HepG2 (cell line): ENCODE measurements around the gene VPS13D. TPM values are rescaled to one million over a fixed set of nuclear protein-coding genes. Genes with fewer than 3 reads are reported as not detected.

Experiments
- ATAC-seq: fragments of 200-7000 bp; cut with Tn5 transposase; 3 replicates; pipeline ENCODE4 v1.9.1; 2020; ENCODE audit warnings: mild to moderate bottlenecking, moderate library complexity
- BruUV-seq: library from RNA; stranded (reverse); fragments of 400-500 nt; replicated peaks from 2 replicates; lab custom pipeline; 2021; lab: Mats Ljungman, UMichigan
- CTCF ChIA-PET: fragments of 300-600 bp; formaldehyde crosslinking; extraction: SDS; loops from one replicate; lab custom pipeline; 2021; ENCODE audit warnings: low total read pairs, inconsistent platforms, low intra/inter-chr PET ratio; lab: Yijun Ruan, JAX
- POLR2A ChIA-PET: fragments of 350-600 bp; sonication (Branson Sonifier 250); formaldehyde crosslinking; loops from one replicate; lab custom pipeline; 2020; ENCODE audit warnings: antibody characterized with exemption, inconsistent platforms; lab: Yijun Ruan, JAX
- DNase-seq: peaks from one replicate; pipeline ENCODE4 v3.0.0-alpha.2; 2015; ENCODE audit warnings: low spot score
- FAIRE-seq: peaks from 3 replicates; lab custom pipeline; 2011; peaks lifted over from hg19 to GRCh38; lab: Jason Lieb, UNC
- H2AFZ ChIP-seq: one replicate; pipeline ENCODE4 v1.6.1; 2011; ENCODE audit warnings: low read length, inconsistent platforms
- H3K27ac ChIP-seq: fragments of 300-600 bp; 3 replicates; pipeline ENCODE4 v1.8.0; 2011; ENCODE audit warnings: mixed run types, mild to moderate bottlenecking, mixed read lengths, low read length, inconsistent platforms; ENCODE audit not compliant: insufficient read depth; ENCODE audit errors: extremely low read length
- H3K27me3 ChIP-seq, 2 experiments: fragments of 200-600 bp in 1 of 2; 2 replicates in 1 of 2; 3 replicates in 1 of 2; pipeline versions ENCODE4 v1.6.0 to v1.8.0; 2011; ENCODE audit warnings: low read length in 2 of 2, mild to moderate bottlenecking in 2 of 2, moderate library complexity in 2 of 2, inconsistent platforms in 1 of 2; ENCODE audit not compliant: insufficient read depth in 2 of 2, control insufficient read depth in 1 of 2
- H3K36me3 ChIP-seq, 2 experiments: fragments of 200-600 bp in 1 of 2; replicated peaks in 1 of 2; 2 replicates in 1 of 2; 3 replicates in 1 of 2; pipeline versions ENCODE4 v1.5.1 to v1.8.0; 2011; ENCODE audit warnings: low read length in 2 of 2, inconsistent platforms in 1 of 2; ENCODE audit not compliant: insufficient read depth in 2 of 2, control insufficient read depth in 1 of 2
- H3K4me1 ChIP-seq: 2 replicates; pipeline ENCODE4 v1.5.1; 2012; ENCODE audit warnings: low read length, inconsistent platforms; ENCODE audit not compliant: insufficient read depth
- H3K4me2 ChIP-seq: 2 replicates; pipeline ENCODE4 v1.6.0; 2011; ENCODE audit warnings: low read depth, low read length, inconsistent platforms
- H3K4me3 ChIP-seq, 3 experiments: fragments of 200-600 bp in 1 of 3; sonication (generic), shearing (Covaris generic) in 1 of 3; replicated peaks in 1 of 3; 2 replicates each; pipeline ENCODE4 v1.5.1; 2011 to 2016; ENCODE audit warnings: low read length in 3 of 3, inconsistent platforms in 2 of 3, low read depth in 2 of 3, mild to moderate bottlenecking in 2 of 3, control low read depth in 1 of 3, mixed read lengths in 1 of 3; ENCODE audit not compliant: insufficient read depth in 1 of 3
- H3K79me2 ChIP-seq: one replicate; pipeline ENCODE4 v1.6.1; 2011; ENCODE audit warnings: low read length, inconsistent platforms; ENCODE audit not compliant: insufficient read depth
- H3K9ac ChIP-seq: 2 replicates; pipeline ENCODE4 v1.6.0; 2011; ENCODE audit warnings: mild to moderate bottlenecking, low read depth, low read length, inconsistent platforms; ENCODE audit not compliant: insufficient read depth
- H3K9me3 ChIP-seq: 2 replicates; pipeline ENCODE4 v1.5.1; 2012; ENCODE audit warnings: mild to moderate bottlenecking, low read length
- H4K20me1 ChIP-seq: 2 replicates; pipeline ENCODE4 v1.6.0; 2011; ENCODE audit warnings: inconsistent platforms, mild to moderate bottlenecking, low read length, moderate library complexity; ENCODE audit not compliant: insufficient read depth
- CREB3 ChIP-seq: sonication (generic); formaldehyde crosslinking; IDR thresholded peaks from 2 replicates; pipeline ENCODE4 v1.5.0; 2020; ENCODE audit warnings: missing genetic modification reagents
- ERF ChIP-seq: IDR thresholded peaks from 2 replicates; pipeline ENCODE4 v1.6.1; 2018; ENCODE audit warnings: missing biosample characterization, missing genetic modification reagents
- IKZF4 ChIP-seq: sonication (generic); formaldehyde crosslinking; IDR thresholded peaks from 2 replicates; pipeline ENCODE4 v1.5.1; 2020; ENCODE audit warnings: borderline replicate concordance, mild to moderate bottlenecking, low read depth, missing genetic modification reagents; ENCODE audit errors: not compliant biosample characterization
- MATR3 ChIP-seq: sonication (generic); formaldehyde crosslinking; IDR thresholded peaks from 2 replicates; pipeline ENCODE4 v1.4.0; 2020; ENCODE audit warnings: missing genetic modification reagents
- POLR2A ChIP-seq, 2 experiments: IDR thresholded peaks; 2 replicates each; pipeline ENCODE4 v1.6.1; 2011; ENCODE audit warnings: low read depth in 2 of 2, low read length in 2 of 2, mild to moderate bottlenecking in 1 of 2, moderate library complexity in 1 of 2; ENCODE audit not compliant: insufficient read depth in 1 of 2
- ZBTB34 ChIP-seq: sonication (generic); formaldehyde crosslinking; IDR thresholded peaks from 2 replicates; pipeline ENCODE4 v1.8.0; 2022; ENCODE audit warnings: mild to moderate bottlenecking, missing genetic modification reagents
- ZNF34 ChIP-seq: sonication (generic); formaldehyde crosslinking; IDR thresholded peaks from 2 replicates; pipeline ENCODE4 v1.4.0; 2020; ENCODE audit warnings: mild to moderate bottlenecking, missing genetic modification reagents, borderline replicate concordance
- ZNF570 ChIP-seq: sonication (generic); formaldehyde crosslinking; IDR thresholded peaks from 2 replicates; pipeline ENCODE4 v1.4.0; 2020; ENCODE audit warnings: mild to moderate bottlenecking, missing genetic modification reagents, borderline replicate concordance
- ZSCAN22 ChIP-seq: sonication (generic); formaldehyde crosslinking; IDR thresholded peaks from 2 replicates; pipeline ENCODE4 v1.4.0; 2020; ENCODE audit warnings: mild to moderate bottlenecking, missing genetic modification reagents
- in situ Hi-C: cut with HindIII; loops from 2 replicates; pipeline ENCODE4 v1.10.0; 2017; ENCODE audit warnings: low pct_unique_long_range_greater_than_20kb; ENCODE audit not compliant: extremely low pct_ligation_motif_present
- intact Hi-C: fragments of 100-400 bp; cut with micrococcal nuclease; formaldehyde crosslinking; loops from one replicate; pipeline ENCODE4 v1.10.0; 2022; ENCODE audit not compliant: unreplicated experiment
- polyA plus RNA-seq, 8 experiments: library from polyadenylated mRNA; depleted of rRNA in 3 of 8; stranded (reverse) in 7 of 8; unstranded in 1 of 8; fragments of >200 nt; fragmentation: Illumina TruSeq in 4 of 8; extraction: Trizol in 4 of 8; gene quantifications; 2 replicates each; pipeline versions ENCODE4 v1.2.1 to v1.2.3, GENCODE V29; 2011 to 2016; ENCODE audit warnings: low read depth in 4 of 8, missing spikeins in 1 of 8, mixed read lengths in 1 of 8; ENCODE audit not compliant: insufficient read depth in 1 of 8
- total RNA-seq, 5 experiments: library from RNA; depleted of rRNA; stranded (reverse); fragments of >200 nt; fragmentation: Illumina TruSeq; extraction: Trizol; gene quantifications; 2 replicates each; pipeline ENCODE4 v1.2.3, GENCODE V29; 2016; ENCODE audit warnings: low read depth in 1 of 5
- TF ChIP-seq, protein P1 (sequence below): sonication (generic); formaldehyde crosslinking; IDR thresholded peaks from 2 replicates; pipeline ENCODE4 v1.5.0; 2020; ENCODE audit warnings: missing genetic modification reagents
- TF ChIP-seq, protein P2 (sequence below): sonication (generic); formaldehyde crosslinking; IDR thresholded peaks from 2 replicates; pipeline ENCODE4 v1.4.0; 2020; ENCODE audit warnings: low read depth, mild to moderate bottlenecking, missing genetic modification reagents
- TF ChIP-seq, protein P3 (sequence below): sonication (generic); formaldehyde crosslinking; IDR thresholded peaks from 2 replicates; pipeline ENCODE4 v1.8.0; 2022; ENCODE audit warnings: low read depth, missing genetic modification reagents

VPS13D gene
- total and polyA plus RNA-seq, 2 of the 13 experiments (the other 11 are each of a cell fraction or from before 2014, with no cell fraction given): 8.6 to 13.9 TPM

DNA sequence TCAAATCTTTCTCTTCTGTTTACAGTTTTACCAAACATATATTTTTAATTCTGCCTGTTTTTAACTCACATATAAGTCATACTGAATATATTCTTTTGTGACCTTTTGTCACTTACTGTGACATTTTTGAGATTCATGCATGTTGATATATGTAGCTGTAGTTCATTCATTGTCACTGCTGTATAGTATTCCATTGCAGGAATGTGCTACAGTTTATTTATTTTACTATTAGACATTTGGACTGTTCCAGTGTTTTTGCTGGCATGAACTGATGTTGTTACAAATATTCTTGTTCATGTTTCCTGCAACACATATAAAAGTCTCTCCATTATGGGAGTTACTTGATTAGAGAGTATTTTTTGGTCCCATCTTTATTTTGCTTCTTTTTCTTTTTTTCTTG is 213.3 kb downstream of the VPS13D start:
- Histone ChIP-seq H3K4me3 (no peak overlapping the region), H3K9me3 (no peaks in the 10 kb centered on the region), H3K9ac (no peak overlapping the region), H3K27ac (no peak overlapping the region), H3K27me3 (no peaks in the 10 kb centered on the region), H3K79me2 (no peaks in the 10 kb centered on the region), H3K36me3 (no peaks in the 10 kb centered on the region; a peak in 2 of 5 replicates), H3K4me1 (peaks cover 34% of the 10 kb centered on the region), H2AFZ (no peak overlapping the region), H3K4me2 (no peak overlapping the region), H4K20me1 (no peaks in the 10 kb centered on the region)
- POLR2A ChIA-PET: no interaction called here
- intact Hi-C loops: no loop called here
- FAIRE-seq (no peak), ATAC-seq (no peak), DNase-seq (no peak)
- in situ Hi-C loops: no loop called here
- CTCF ChIA-PET: no interaction called here
- no TSS peak for BruUV-seq
- no peak for TF ChIP-seq ERF (CRISPR knock-in tag)
- TF ChIP-seq, protein P1, sequence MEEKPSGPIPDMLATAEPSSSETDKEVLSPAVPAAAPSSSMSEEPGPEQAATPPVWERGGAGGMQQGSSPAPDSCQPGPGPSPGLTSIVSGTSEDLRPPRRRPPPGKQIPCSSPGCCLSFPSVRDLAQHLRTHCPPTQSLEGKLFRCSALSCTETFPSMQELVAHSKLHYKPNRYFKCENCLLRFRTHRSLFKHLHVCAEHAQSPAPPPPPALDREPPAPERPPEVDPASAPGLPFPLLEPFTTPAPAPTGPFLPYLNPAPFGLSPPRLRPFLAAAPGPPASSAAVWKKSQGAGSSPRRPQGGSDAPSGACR (CRISPR knock-in tag): no peak
- no peak for TF ChIP-seq CREB3 (CRISPR knock-in tag)
- TF ChIP-seq ZNF34 (CRISPR knock-in tag): no peak
- no peak for TF ChIP-seq ZSCAN22 (CRISPR knock-in tag)
- no peak for TF ChIP-seq POLR2A (IDR thresholded peaks at IDR 0.05; ENCODE audit: insufficient read depth in 1 of 2, low read depth in 2 of 2, low read length in 2 of 2)
- TF ChIP-seq ZBTB34 (CRISPR knock-in tag): no peak
- TF ChIP-seq, protein P2, sequence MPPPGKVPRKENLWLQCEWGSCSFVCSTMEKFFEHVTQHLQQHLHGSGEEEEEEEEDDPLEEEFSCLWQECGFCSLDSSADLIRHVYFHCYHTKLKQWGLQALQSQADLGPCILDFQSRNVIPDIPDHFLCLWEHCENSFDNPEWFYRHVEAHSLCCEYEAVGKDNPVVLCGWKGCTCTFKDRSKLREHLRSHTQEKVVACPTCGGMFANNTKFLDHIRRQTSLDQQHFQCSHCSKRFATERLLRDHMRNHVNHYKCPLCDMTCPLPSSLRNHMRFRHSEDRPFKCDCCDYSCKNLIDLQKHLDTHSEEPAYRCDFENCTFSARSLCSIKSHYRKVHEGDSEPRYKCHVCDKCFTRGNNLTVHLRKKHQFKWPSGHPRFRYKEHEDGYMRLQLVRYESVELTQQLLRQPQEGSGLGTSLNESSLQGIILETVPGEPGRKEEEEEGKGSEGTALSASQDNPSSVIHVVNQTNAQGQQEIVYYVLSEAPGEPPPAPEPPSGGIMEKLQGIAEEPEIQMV (CRISPR knock-in tag): no peak
- no peak for TF ChIP-seq ZNF570 (CRISPR knock-in tag)
- no peak for TF ChIP-seq MATR3 (CRISPR knock-in tag)
- TF ChIP-seq, protein P3, sequence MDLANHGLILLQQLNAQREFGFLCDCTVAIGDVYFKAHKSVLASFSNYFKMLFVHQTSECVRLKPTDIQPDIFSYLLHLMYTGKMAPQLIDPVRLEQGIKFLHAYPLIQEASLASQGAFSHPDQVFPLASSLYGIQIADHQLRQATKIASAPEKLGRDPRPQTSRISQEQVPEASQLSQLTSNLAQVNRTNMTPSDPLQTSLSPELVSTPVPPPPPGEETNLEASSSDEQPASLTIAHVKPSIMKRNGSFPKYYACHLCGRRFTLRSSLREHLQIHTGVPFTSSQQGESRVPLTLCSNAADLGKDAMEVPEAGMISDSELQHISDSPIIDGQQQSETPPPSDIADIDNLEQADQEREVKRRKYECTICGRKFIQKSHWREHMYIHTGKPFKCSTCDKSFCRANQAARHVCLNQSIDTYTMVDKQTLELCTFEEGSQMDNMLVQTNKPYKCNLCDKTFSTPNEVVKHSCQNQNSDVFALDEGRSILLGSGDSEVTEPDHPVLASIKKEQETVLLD (CRISPR knock-in tag): no peak
- no peak for TF ChIP-seq IKZF4
